Sigmoid colon (tissue), 7 donors: ENCODE data around the gene SPRED2. TPM values are rescaled to one million over a fixed set of nuclear protein-coding genes. Genes with fewer than 3 reads are reported as not detected.

Source experiments
- DNase-seq: peaks from one replicate; pipeline ENCODE4 v3.0.0-alpha.2; 2019
- H3K27ac ChIP-seq, 4 donors: fragments of 200-600 bp; sonication (generic); one replicate each; pipeline ENCODE4 v1.5.1; 2016 to 2019; ENCODE audit warnings: mild to moderate bottlenecking in 1 of 4
- H3K27me3 ChIP-seq, 3 donors: fragments of 200-600 bp; sonication (generic); one replicate each; pipeline ENCODE4 v1.5.1; 2019; ENCODE audit warnings: mild to moderate bottlenecking in 1 of 3
- H3K36me3 ChIP-seq, 4 donors: fragments of 200-600 bp; sonication (generic); one replicate each; pipeline ENCODE4 v1.5.1; 2016 to 2019
- H3K4me1 ChIP-seq, 4 donors: fragments of 200-600 bp; sonication (generic); one replicate each; pipeline ENCODE4 v1.5.1; 2017 to 2019
- H3K4me3 ChIP-seq, 4 donors: fragments of 200-600 bp; sonication (generic); one replicate each; pipeline ENCODE4 v1.5.1; 2017 to 2019; ENCODE audit warnings: mild to moderate bottlenecking in 2 of 4, moderate library complexity in 1 of 4
- H3K9me3 ChIP-seq, 4 donors: fragments of 200-600 bp in 3 of 4; sonication (generic) in 3 of 4; one replicate each; pipeline versions ENCODE4 v1.5.1 to v1.6.1; 2013 to 2019
- EP300 ChIP-seq, 4 donors: sonication (generic); formaldehyde crosslinking; IDR thresholded peaks; one replicate each; pipeline ENCODE4 v1.6.1; 2017; ENCODE audit warnings: antibody characterized with exemption in 4 of 4
- POLR2A ChIP-seq, 2 donors: fragments of 450-650 bp; IDR thresholded peaks; one replicate each; pipeline ENCODE4 v1.6.1; 2016; ENCODE audit warnings: antibody characterized with exemption in 2 of 2, mild to moderate bottlenecking in 2 of 2, moderate library complexity in 2 of 2
- POLR2AphosphoS5 ChIP-seq, 4 donors: sonication (generic); formaldehyde crosslinking; IDR thresholded peaks; one replicate each; pipeline ENCODE4 v1.6.1; 2017; ENCODE audit warnings: antibody characterized with exemption in 4 of 4
- WGBS, 2 donors: extraction: QIAGEN DNeasy Blood & Tissue Kit; methylation state at CpG; one replicate each; pipeline ENCODE4 v1.1.7; 2013; 5-methylcytosine and 5-hydroxymethylcytosine counted together
- intact Hi-C: fragments of 100-400 bp; cut with DNase I; formaldehyde crosslinking; loops from one replicate; pipeline ENCODE4 v1.15.1; 2023
- polyA plus RNA-seq, 3 donors: library from polyadenylated mRNA; stranded (reverse); fragments of 200-250 nt; gene quantifications; one replicate each; pipeline ENCODE4 v1.2.3, GENCODE V29; 2013
- total RNA-seq, 4 donors: library from RNA; depleted of rRNA; stranded (reverse); fragments of >200 nt; gene quantifications; one replicate each; pipeline ENCODE4 v1.1.0, GENCODE V29; 2016
- TF ChIP-seq, protein P1 (sequence below), 4 experiments: fragments of 450-650 bp in 3 of 4; fragments of 200-600 bp in 1 of 4; IDR thresholded peaks; one replicate each; pipeline ENCODE4 v1.5.1; 2016 to 2019; ENCODE audit warnings: antibody characterized with exemption in 4 of 4, mild to moderate bottlenecking in 3 of 4, moderate library complexity in 2 of 4
- donor health status: healthy with polysubstance abuse.
- donor health status: Bipolar disorder and iron deficiency.
- donor health status: healthy.

Gene SPRED2
- total and polyA plus RNA-seq, 7 donors: 6.1 to 31.2 (median 13.0) TPM

DNA sequence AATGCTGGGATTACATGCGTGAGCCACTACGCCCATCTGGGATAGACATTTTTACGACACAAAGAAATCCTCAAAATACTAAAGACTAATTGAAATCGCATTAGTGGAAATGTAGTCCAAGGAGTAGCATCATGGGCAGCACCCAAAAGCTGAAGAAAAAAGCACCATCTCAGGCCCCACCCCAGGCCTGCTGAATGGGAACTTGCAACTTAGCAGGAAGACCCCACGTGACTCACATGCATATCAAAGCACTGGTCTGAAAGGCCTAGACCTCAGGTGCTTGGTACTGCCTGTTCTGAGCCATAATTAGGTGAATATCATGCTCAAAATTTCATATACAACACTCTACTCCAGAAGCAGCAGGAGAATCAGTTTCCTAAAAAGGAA is 28.9 kb downstream of the SPRED2 start:
- no peak for TF ChIP-seq POLR2A (IDR thresholded peaks at IDR 0.05)
- TF ChIP-seq EP300 (IDR thresholded peaks at IDR 0.05): no peak
- TF ChIP-seq POLR2AphosphoS5 (IDR thresholded peaks at IDR 0.05): no peak
- TF ChIP-seq, protein P1, sequence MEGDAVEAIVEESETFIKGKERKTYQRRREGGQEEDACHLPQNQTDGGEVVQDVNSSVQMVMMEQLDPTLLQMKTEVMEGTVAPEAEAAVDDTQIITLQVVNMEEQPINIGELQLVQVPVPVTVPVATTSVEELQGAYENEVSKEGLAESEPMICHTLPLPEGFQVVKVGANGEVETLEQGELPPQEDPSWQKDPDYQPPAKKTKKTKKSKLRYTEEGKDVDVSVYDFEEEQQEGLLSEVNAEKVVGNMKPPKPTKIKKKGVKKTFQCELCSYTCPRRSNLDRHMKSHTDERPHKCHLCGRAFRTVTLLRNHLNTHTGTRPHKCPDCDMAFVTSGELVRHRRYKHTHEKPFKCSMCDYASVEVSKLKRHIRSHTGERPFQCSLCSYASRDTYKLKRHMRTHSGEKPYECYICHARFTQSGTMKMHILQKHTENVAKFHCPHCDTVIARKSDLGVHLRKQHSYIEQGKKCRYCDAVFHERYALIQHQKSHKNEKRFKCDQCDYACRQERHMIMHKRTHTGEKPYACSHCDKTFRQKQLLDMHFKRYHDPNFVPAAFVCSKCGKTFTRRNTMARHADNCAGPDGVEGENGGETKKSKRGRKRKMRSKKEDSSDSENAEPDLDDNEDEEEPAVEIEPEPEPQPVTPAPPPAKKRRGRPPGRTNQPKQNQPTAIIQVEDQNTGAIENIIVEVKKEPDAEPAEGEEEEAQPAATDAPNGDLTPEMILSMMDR (IDR thresholded peaks at IDR 0.05): no peak
- Histone ChIP-seq H3K36me3 (no peaks in the 10 kb centered on the region), H3K27me3 (no peaks in the 10 kb centered on the region), H3K9me3 (no peaks in the 10 kb centered on the region), H3K4me3 (no peak overlapping the region), H3K27ac (no peak overlapping the region), H3K4me1 (peaks cover 0 to 13% (median 2%) of the 10 kb centered on the region in 4 donors)
- WGBS, 2 donors: 83 to 87% methylated on average over 5 of the region's 5 CpGs
- intact Hi-C loops: no loop called here
- DNase-seq: no peak

DNA sequence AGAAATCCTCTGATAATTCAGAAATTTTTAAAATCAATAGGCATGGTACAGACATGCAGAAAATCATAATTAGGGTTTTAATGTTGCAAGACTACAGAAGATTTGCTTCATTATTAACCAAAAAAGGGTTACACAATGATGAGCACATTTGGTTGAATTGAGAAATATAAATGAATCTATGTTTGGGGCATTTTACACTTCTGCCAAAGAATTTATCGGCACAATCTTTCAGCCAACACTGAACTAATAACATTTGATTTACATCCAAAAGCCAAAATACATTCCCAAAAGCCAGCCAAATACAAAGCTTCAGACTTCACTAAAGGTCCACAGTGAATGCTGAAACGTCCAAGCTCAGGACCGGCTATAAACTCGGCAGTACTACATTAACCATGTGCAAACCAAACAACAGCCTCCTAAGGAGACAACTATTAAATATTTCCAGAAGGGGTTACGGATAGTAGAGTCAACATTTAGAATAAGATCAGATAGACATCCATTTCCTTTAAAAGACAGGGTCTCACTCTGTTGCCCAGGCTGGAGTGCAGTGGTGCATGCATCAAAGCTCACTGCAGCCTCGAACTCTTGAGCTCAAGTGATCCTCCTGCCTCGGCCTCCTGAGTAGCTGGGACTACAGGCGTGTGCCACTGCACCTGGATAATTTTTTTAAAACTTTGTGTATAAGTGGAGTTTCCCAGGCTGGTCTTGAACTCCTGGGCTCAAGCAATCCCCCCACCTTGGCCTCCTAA is 29.4 kb downstream of the SPRED2 start:
- Histone ChIP-seq H3K9me3 (no peaks in the 10 kb centered on the region), H3K36me3 (no peaks in the 10 kb centered on the region), H3K4me3 (no peak overlapping the region), H3K27ac (no peak overlapping the region), H3K4me1 (peaks cover 0 to 13% (median 2%) of the 10 kb centered on the region in 4 donors), H3K27me3 (no peaks in the 10 kb centered on the region)
- TF ChIP-seq POLR2A (IDR thresholded peaks at IDR 0.05) (no peak), POLR2AphosphoS5 (IDR thresholded peaks at IDR 0.05) (no peak), EP300 (IDR thresholded peaks at IDR 0.05) (no peak)
- TF ChIP-seq, protein P1 (IDR thresholded peaks at IDR 0.05): no peak
- no peak for DNase-seq
- intact Hi-C loops: no loop called here
- 76 to 77% methylated on average over 8 of the region's 8 CpGs for WGBS, 2 donors

DNA sequence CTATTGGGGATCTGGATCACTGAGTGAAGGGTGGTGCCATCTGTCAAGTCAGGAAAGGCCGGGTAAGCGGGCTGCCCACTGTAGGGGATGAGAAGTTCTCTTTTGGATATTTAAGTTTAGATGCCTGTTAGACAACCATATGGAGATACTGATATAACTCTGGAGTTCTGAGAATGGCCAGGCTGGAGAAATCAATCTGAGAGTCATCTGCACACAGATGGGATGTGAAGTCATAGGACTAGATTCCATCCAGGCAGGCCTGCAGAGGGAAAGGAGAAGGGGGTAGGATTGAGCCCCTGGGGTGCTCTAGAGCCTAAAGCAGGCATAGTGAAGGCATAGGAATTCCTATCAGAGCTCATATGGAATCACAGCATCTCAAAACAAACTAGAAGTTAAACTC is 30.1 kb downstream of the SPRED2 start:
- peaks cover 0 to 15% (median 5%) of the 10 kb centered on the region in 4 donors for H3K4me1 ChIP-seq
- no peak overlapping the region for H3K4me3 ChIP-seq
- no peaks in the 10 kb centered on the region for H3K36me3 ChIP-seq
- intact Hi-C loops: no loop called here
- DNase-seq: no peak
- H3K27ac ChIP-seq: no peak overlapping the region
- 90 to 97% methylated on average over 2 of the region's 2 CpGs for WGBS, 2 donors
- H3K27me3 ChIP-seq: no peaks in the 10 kb centered on the region
- no peaks in the 10 kb centered on the region for H3K9me3 ChIP-seq
- TF ChIP-seq, protein P1 (IDR thresholded peaks at IDR 0.05): no peak
- no peak for TF ChIP-seq EP300 (IDR thresholded peaks at IDR 0.05)
- TF ChIP-seq POLR2A (IDR thresholded peaks at IDR 0.05): no peak
- TF ChIP-seq POLR2AphosphoS5 (IDR thresholded peaks at IDR 0.05): no peak

DNA sequence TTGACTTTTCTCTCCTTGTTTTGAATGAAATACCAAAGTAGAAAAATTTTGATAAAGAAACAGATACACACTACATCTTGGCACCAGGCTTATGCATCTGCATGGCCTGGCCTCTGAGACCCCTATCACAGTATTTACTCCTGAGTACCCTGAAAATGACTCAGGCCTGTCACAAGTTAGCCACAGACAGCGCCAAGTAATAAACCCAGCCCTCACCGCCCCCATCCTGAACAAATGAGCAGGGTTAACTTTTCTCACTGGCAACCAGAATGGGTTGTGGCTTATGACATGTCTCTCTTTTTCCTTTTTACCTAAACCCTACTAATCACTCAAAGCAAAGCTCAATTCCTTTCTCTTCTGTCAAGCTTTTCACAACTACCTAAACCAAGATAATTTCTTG is 35.3 kb downstream of the SPRED2 start:
- Histone ChIP-seq H3K27me3 (no peaks in the 10 kb centered on the region), H3K9me3 (no peaks in the 10 kb centered on the region), H3K36me3 (no peaks in the 10 kb centered on the region), H3K4me3 (no peak overlapping the region), H3K4me1 (peaks cover 0 to 18% (median 16%) of the 10 kb centered on the region in 4 donors), H3K27ac (peak overlapping the region in 1 of 4 donors; percentile 21)
- WGBS, 2 donors: 66 to 71% methylated on average over 2 of the region's 2 CpGs
- intact Hi-C loops: no loop called here
- TF ChIP-seq, protein P1 (IDR thresholded peaks at IDR 0.05): no peak
- TF ChIP-seq EP300 (IDR thresholded peaks at IDR 0.05): no peak
- TF ChIP-seq POLR2A (IDR thresholded peaks at IDR 0.05): no peak
- TF ChIP-seq POLR2AphosphoS5 (IDR thresholded peaks at IDR 0.05): no peak
- no peak for DNase-seq
